CD4-positive, alpha-beta T cell treated with Interleukin-17A for 4 hours (primary cell): Measurements from ENCODE around the gene TOP2B.

Experiments
- DNase-seq: peaks from one replicate; pipeline ENCODE4 v3.0.0-alpha.2; 2020; ENCODE audit warnings: mixed read lengths

The TOP2B gene

DNA sequence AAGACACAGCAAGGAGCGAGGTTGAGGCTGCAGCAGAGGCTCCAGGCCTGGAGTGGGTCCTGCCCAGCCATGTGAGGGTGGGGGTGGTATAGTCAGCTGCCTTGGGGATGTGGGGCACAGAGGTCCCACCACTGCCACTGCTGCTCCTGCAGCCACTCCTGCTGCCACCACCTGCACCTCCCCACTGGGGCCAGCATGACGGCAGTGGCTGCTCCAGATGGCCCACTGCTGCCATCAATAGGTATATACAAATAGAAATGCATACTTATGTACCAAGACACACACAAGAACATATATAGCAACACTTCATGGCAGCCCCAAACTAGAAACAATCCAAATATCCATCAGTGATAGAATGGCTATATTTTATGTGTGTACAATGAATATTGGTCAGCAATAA is 10.0 kb upstream of the TOP2B start:
- no peak for DNase-seq

DNA sequence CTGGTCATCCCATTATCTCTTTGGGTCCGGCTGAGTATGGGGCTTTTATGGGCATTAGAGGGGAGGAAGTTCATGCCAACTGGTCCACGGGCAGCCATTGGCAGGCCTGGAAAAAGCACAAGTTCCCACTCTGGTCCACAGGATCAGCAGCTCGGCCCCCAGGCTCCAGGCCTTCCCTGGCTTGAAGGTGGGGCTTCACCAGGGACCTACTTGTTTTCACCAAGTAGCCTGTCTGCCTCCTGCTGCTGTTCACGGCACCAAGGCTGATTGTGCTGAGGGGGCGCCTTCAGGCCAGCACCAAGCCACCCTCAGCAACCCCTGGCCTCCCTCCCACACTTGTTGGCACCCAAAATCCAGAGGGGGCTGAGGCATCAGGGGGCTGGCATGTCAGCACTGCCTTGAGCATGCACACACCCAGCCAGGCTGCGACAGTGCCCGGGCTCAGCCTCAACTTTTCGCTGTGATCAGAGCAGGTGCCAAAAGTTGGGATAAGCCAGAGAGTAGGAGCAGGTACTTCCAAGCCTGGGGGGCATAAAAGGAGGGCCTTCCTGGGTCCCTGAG is 9.1 kb upstream of the TOP2B start:
- no peak for DNase-seq

DNA sequence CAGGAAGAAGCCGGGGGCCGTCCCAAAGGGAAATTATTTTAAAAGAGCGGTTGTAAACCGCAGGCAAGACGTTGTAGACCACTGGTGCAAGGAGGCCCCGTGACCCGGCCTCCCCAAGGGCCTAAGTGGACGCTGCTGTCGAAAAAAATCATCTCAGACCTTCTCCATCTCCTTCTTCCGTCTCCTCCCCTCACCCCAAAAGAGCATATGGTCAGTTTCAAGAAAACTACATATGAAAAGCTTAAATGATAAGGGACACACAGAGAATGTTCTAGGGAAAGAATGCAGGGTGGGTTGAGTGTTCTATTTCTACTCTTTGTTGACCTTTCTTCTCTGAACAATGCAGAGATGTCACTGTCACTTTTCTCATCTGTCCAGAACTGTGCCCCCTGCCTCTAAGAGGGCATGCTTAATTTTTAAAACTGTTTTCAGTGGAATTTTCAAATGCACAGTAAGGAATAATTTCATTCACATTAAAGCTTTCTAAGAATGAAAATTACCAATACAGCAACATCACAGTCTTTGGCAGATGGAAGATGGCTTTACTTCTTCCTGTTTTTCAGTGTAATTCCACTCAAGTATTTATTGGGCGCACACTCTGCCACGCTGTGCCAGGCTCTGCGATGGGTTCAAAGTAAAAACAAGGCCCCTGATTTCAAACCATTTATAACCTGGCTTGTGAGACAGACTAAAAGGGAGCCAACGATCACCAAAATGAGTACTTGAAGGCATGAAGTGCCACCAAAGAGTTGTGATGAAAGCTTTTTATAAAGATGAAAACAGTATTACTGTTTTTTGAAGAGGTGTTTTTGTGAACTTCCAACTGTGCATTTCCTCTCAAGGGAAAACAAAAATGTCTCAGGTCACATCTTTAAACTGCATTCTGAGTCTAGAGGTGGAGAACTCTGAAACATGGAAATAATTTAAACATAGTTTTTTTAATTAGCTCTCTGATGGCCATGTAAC is 891 bp upstream of the TOP2B start:
- peak; percentile 43 for DNase-seq

DNA sequence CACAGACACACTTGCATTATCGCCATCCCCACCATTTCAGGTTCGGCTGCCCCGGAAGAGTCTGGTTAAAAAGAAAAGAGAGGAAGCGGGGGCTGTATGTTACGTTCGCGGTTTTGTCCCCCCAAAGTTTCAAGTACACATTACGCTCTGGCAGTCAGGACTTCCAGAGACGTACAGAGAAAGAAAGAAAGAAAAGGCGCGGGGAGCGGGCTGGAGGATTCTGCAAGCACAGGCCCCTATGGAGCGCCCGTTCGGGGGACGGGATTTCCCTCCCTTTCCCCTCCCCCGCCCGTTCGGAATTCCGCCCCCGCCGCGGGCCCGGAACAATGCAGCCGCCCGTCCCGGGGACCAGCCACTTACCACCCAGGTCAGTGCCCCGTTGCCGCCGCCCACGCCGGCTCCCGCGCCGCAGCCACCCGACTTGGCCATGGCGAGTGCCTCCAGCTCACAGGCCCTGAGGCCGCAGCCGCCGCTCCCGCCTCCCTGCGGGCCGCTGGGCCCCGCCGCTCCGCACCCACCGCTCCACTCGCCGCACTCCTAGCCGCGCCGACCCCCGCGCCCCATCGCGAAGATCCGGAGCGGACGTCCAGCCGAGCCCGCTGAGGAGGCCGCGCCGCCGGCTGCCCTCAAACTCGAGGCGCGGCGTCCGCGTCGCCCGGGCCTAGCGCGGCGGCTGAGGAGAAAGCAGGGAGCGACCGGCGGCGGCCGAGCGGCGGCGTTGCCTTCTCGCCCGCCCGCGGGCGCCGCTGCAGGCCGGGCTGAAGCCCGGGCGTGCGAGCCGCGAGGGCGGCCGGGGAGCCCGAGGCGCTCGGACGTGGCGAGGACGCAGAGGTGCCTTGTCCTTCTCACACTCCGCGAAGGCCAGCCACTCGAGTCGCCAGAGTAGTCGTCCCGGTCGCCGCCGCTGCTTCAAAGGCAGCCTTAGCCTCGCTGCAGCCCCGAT is 567 bp downstream of the TOP2B start:
- peak; percentile 60 for DNase-seq

DNA sequence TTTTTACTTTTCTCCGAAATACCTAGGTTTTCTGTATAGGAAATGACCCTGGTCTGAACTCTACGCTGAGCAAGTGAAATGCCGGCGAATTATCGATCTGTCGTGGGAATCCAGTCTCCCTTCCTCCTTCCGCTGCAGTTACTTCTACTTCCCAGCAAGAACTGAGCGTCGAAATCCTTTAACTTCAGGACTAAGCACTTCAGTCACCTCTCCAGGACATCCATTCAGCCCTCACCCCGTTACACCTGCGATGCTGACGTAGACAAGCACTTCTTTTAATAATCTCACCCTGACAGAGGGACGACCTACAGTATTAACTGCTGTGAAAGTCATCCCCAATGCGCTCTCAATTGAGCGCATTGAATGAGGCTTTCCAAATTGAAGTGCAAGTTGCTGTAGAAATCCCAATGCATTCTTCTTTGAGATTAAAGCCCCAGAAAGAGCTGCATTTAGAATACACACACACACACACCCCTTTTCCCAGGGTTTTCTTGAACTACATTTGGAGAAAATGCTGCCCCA is 1.3 kb downstream of the TOP2B start:
- peak; percentile 17 for DNase-seq

DNA sequence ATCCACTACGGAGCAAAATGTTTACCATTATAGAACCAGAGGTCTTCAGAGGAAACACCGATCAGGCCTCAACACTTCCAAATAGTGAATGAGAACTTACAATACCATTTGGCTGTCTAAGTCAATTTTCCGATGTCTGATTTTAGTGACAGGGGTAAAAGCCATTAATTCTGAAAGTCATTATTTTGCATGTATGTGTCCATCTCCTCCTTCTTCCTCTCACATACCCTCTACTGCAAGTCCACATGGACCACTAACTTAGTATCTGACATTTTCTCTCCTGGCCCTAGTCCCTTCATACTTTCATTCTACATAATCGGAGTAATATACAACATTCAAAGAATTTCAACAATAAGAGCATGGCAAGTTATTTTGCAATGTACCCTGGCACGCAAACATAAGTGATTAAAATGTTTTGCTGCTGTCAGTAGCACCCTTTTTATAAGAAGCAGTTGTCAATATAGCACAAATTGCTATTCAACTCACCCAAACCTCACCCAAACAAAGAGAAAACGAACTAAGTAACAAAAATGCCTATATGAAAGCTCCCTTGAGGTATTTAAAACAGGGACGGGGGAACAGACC is 1.9 kb downstream of the TOP2B start:
- no peak for DNase-seq

DNA sequence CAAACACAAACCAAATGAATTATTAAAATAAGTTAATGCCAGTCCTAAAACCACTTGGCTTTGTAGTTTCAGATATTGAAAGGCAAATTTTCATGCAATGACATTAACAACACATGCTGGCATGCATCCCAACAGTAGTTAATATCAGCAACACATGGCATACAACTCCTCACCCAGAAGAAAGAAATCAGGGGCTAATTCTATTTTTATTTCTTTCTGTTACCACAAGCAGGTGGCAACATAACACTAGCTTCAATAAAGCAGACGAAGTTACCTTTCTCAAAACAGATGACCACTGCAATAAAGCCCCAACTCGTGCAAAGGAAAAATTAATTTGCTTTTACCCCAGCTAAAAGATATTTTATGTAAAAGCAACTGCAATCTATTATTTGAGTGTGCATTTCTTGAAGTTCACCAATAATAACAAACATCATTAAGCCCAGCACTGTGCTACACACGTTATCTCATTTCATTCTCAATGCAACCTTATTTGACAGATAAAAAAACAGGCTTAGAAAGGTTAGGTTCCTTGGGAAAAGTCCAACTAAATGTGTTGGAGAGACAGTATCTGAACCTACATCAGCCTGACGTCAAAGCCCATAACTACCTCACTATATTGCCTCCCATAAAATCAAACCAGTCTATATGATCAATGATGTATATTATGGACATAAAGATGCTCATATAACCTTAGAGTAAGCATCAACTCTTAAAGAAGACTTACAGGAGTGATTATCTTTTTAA is 2.8 kb downstream of the TOP2B start:
- DNase-seq: no peak

DNA sequence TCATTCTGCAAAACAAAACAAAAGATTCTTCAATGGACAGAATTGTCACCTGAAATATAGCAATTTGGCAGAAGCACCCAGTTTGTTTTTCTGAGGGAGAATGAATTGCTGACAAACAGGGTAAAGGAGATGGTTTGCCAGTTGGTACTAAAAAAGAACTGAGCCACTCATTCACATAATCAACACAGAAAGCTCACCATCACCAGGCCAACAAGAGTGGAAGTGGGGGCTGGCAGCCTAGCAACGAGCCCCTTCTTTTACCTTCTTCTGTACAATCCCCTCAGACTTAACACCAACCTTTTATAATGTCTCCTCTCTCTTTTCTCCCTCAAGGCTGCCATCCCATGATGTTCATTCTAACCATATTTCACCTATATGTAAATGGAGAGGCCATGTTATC is 5.9 kb downstream of the TOP2B start:
- DNase-seq: no peak

DNA sequence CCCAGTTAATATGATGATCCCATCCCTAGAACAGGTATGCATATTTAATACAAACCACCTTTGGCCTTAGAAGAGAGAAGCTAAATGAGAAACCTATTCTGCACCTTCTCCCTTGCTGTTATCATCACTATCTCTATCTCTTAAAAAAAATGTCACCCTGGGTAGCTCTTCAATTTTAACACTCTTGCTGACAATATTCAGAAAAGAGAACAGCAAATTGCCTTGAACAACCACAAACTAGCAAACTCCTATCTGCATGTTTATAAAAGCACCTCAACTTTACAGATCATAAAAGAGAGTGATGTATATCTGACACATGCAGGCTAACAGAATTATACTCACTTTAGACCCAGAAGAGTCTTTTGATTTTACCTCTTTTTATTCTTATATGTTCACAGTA is 7.4 kb downstream of the TOP2B start:
- DNase-seq: no peak

DNA sequence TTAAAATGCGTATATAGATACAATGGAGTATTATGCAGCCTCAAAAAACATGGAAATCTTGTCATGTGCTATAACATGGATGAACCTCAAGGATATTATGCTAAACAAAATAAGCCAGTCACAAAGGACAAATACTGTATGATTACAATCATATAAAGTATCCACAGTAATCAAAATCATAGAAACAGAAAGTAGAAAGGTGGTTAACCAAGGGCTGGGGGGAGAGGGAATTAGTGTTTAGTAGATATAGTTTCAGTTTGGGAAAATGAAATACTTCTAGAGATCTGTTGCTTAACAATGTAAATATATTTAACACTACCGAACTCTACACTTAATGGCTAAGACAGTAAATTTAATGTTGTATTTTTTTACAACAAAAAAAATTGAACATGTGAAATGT is 9.0 kb downstream of the TOP2B start:
- no peak for DNase-seq

DNA sequence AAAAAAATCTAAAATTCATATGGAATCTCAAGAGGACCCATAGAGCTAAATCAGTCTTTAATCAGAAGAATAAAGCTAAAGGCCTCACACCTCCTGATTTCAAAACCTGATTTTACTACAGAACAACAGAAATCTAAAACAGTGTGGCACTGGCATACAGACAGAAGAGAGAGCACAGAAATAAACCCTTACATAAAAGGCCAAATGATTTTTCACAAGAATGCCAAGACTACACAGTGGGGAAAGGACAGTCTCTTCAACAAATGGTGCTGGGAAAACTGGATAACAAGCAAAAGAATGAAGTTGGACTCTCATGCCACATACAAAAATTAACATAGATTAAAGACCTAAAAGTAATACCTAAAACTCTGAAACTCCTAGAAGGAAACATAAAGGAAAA is 10.1 kb downstream of the TOP2B start:
- no peak for DNase-seq

DNA sequence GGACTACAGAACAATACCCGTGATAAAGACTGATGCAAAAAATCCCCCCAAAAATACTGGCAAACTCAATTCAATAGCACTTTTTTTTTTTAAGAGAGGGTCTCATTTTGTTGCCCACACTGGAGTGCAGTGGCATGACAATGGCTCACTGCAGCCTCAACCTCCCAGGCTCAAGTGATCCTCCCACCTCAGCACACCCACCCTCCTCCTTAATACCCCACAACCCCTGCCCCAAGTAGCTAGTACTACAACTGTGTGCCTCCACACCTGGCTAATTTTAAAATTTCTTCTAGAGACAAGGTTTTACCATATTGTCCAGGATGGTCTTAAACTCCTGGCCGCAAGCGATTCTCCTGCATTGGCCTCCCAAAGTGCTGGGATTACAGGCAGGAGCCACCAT is 11.4 kb downstream of the TOP2B start:
- no peak for DNase-seq

DNA sequence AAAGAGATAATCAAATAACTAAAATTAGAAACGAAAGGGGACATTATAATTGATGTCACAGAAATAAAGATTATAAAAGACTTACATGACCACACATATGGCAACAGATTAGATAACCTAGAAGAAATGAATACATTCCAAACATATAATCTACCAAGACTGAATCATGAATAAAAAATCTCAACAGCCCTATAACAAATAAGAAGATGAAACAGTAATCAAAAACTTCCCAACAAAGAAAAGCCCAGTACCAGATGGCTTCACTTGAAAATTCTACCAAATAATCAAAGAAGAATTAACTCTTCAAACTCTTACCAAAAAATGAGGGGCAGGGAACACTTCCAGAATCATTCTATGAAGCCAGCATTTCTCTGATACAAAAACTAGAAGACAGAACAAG is 11.8 kb downstream of the TOP2B start:
- no peak for DNase-seq

DNA sequence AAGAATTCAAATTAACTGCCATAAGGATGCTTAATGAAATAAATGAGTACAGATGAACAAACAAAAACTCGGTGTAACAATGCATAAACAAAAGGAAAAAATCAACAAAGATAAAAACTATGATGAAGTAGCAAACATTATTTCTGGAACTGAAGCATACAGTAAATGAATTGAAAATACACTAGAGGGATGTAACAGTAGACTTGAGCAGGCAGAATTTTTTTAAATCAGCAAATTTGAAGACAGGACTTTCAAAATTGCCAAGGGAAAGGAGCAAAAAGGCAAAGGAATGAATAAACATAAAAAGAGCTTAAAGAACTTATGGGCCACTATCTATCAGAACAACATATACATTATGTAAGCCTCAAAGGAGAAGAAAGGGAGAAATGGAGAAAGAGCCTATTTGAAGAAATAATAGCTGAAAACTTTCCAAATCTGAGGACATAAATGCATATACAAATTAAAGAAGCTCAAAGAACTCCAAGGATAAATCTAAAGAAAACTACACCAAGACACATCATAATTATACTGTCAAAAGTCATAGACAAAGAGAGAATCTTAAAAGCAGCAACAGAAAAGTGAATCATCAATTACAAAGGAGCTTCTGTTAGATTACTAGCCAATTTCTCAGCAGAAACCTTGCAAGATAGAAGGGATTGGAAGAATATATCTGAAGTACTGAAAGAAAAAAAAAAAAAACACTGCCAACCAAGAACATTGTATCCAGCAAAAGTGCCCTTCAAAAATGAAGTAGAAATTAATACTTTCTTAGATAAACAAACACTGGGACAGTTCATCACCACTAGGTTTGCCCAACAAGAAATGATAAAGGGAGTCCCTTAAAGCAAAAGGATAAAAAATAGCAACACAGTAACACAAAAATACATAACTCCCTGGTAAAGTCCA is 15.5 kb downstream of the TOP2B start:
- no peak for DNase-seq

DNA sequence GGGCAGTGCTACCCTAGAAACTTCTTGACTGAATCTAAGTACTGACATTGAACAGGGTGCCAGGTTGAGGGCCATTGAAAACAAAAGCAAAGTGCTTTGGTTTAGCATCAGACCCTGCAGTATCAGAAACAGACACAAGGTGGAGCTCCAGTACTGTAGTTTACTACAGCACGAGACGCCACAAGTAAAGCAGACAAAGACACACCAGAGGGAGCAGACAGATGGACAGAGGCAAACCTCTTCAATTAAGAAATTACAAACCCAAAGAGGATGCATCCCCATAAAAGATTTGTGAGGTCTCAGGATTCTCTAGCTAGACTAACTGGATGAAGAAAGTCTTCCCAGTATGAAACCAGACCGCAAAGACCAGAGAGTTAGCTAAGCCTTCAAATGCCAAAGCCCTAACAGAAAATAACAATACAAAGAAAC is 16.6 kb downstream of the TOP2B start:
- DNase-seq: peak; percentile 85

DNA sequence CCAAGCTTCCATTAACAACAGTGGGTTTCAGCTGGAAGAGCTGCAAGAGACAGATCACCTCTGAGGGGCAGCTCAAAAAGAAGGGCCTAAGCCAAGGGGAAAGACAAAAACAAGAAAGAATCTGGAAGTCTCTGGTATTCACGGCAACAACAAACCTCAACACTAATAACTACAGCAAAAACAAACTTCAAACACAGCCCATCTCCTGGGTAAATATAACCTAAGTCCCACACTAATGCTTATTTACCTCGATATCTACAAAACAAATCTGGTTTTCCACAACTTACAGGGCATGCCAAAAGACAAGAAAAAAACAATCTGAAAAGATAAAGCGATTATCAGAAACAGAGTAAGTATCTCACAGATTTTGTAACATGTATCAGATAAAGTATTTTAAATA is 29.7 kb downstream of the TOP2B start:
- no peak for DNase-seq

DNA sequence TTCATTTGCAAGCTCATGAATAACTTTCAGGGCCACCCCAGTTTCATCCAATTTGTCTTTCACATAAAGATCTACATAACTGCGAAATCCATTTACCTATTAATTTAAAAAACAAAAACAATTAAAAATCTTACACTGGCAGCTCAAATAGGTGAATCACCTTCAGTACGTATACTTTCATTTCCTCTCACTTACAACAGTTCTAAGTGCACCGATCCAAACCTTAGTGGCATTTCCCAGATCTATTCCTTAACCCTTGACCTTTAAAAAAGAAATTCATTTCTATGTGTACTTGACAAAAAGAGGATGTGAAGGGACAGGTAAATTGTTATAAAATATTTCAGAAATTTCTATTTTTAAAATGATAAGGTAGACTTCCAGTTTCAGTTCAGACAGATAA is 30.8 kb downstream of the TOP2B start:
- no peak for DNase-seq

DNA sequence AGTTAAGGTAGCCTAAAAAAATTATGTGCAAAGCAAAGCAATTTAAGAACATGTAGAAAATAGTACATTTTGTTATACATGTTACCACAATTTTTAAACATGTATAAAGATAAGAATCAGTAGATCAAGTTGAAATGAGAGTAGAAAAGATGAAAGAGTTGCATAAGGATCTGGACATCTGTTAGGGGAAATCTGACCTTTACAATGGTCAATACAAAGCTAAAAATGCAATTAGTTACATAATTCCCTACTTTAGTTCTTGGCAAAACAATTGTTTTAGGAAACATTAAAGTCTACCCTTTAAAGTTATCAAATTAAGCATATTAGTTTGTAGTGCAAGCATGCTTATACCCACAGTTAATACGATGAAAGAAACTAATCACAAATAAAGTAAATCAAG is 32.7 kb downstream of the TOP2B start:
- no peak for DNase-seq

DNA sequence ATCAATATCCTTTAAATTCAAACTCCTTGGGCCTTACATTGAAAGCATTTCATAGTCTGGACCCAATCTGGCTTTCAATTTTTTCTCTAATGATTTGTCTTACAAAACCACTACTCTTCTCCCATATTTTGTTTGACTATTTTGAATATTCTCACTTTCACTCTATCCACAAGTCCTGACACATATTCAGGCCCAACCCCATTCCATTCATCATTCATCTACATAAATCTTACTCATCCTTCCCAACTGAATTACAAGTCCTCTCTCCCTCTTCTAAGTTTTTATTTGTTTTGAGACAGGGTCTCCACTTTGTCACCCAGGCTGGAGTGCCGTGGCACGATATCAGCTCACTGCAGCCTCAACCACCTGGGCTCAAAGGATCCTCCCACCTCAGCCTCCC is 43.6 kb downstream of the TOP2B start:
- no peak for DNase-seq

DNA sequence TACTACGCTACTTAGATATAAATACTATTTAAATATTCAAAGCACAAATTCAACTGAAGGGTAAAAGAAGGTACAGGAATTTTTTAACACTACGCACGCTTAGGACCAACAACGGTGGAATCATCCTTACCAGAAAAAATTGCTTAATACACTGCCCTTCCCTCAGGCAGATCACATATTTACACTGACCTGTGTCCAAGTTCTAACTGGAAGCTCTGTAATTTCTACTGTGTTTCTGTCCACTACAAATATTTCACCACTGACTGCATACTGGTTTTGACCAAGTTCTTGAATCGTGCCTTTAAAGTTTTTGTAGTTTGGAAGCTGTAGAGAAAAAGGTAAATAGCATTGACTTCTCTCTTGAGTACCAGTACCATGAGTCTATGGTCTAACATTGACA is 44.2 kb downstream of the TOP2B start:
- no peak for DNase-seq

DNA sequence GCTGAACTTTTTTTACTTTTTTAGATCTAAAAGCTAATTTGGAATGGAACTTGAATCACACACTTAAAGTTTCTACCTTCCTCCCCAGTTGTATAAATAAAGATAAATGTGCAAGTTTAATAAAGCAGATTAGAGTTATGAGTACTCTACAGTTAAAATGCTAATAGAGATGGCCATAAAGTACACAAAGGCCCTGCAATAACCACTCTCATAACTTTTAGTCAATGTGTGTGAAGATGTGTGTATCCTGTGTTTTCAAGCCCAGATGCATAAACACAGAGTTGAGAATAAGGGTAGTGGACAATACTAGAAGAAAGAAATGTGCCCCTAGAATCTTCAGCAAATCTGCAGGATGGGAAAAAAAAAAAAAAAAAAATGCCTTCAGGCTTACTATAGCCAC is 45.3 kb downstream of the TOP2B start:
- DNase-seq: no peak
